IPS-20b (cell line): ENCODE results near the gene CASK.

ENCODE experiments used
- H3K27ac ChIP-seq: one replicate; pipeline ENCODE4 v1.5.1; 2013; ENCODE audit warnings: low read length
- H3K27me3 ChIP-seq: 2 replicates; pipeline ENCODE4 v1.6.1; 2013; ENCODE audit warnings: mild to moderate bottlenecking, low read length, inconsistent platforms; ENCODE audit not compliant: insufficient read depth
- H3K36me3 ChIP-seq: 2 replicates; pipeline ENCODE4 v1.6.1; 2013; ENCODE audit warnings: low read depth, mild to moderate bottlenecking, inconsistent platforms, low read length, moderate library complexity; ENCODE audit not compliant: insufficient read depth
- H3K4me1 ChIP-seq: 2 replicates; pipeline ENCODE4 v1.6.1; 2013; ENCODE audit warnings: mild to moderate bottlenecking, control low read depth, inconsistent platforms, low read length, moderate library complexity; ENCODE audit not compliant: insufficient read depth
- H3K4me3 ChIP-seq: 2 replicates; pipeline ENCODE4 v1.5.1; 2013; ENCODE audit warnings: mild to moderate bottlenecking, low read length, inconsistent platforms
- H3K9ac ChIP-seq: 2 replicates; pipeline ENCODE4 v1.6.1; 2013; ENCODE audit warnings: low read depth, mild to moderate bottlenecking, inconsistent platforms, low read length, moderate library complexity
- H3K9me3 ChIP-seq: 2 replicates; pipeline ENCODE4 v1.6.1; 2013; ENCODE audit warnings: mild to moderate bottlenecking, low read depth, low read length, inconsistent platforms; ENCODE audit not compliant: insufficient read depth

CASK gene

GRCh38 chrX:41761702-41762101 lies 161.7 kb downstream of the CASK start:
- no peak overlapping the region for H3K9ac ChIP-seq
- H3K27me3 ChIP-seq = no peaks in the 10 kb centered on the region
- no peaks in the 10 kb centered on the region for H3K4me1 ChIP-seq
- no peaks in the 10 kb centered on the region for H3K9me3 ChIP-seq
- H3K36me3 ChIP-seq = no peaks in the 10 kb centered on the region
- no peak overlapping the region for H3K4me3 ChIP-seq
- H3K27ac ChIP-seq = no peak overlapping the region

- no peaks in the 10 kb centered on the region for H3K36me3 ChIP-seq
- no peaks in the 10 kb centered on the region for H3K27me3 ChIP-seq
- no peak overlapping the region for H3K27ac ChIP-seq
- H3K4me3 ChIP-seq = no peak overlapping the region
- no peak overlapping the region for H3K9ac ChIP-seq
- no peaks in the 10 kb centered on the region for H3K9me3 ChIP-seq
- no peaks in the 10 kb centered on the region for H3K4me1 ChIP-seq
Observed at GRCh38 chrX:41761169-41761568, 162.2 kb downstream of the CASK start.

GRCh38 chrX:41759817-41760216 lies 163.5 kb downstream of the CASK start:
- Histone ChIP-seq H3K27ac (no peak overlapping the region), H3K36me3 (no peaks in the 10 kb centered on the region), H3K27me3 (no peaks in the 10 kb centered on the region), H3K4me3 (no peak overlapping the region), H3K9me3 (no peaks in the 10 kb centered on the region), H3K9ac (no peak overlapping the region), H3K4me1 (no peaks in the 10 kb centered on the region)

GRCh38 chrX:41758401-41758800 lies 165.0 kb downstream of the CASK start:
- H3K4me1 ChIP-seq = no peaks in the 10 kb centered on the region
- H3K36me3 ChIP-seq = no peaks in the 10 kb centered on the region
- no peaks in the 10 kb centered on the region for H3K9me3 ChIP-seq
- H3K9ac ChIP-seq = no peak overlapping the region
- H3K27me3 ChIP-seq = no peaks in the 10 kb centered on the region
- no peak overlapping the region for H3K27ac ChIP-seq
- H3K4me3 ChIP-seq = no peak overlapping the region

GRCh38 chrX:41750716-41751115 lies 172.6 kb downstream of the CASK start:
- no peak overlapping the region for H3K27ac ChIP-seq
- no peak overlapping the region for H3K9ac ChIP-seq
- H3K36me3 ChIP-seq = no peaks in the 10 kb centered on the region
- no peaks in the 10 kb centered on the region for H3K9me3 ChIP-seq
- no peak overlapping the region for H3K4me3 ChIP-seq
- no peaks in the 10 kb centered on the region for H3K27me3 ChIP-seq
- no peaks in the 10 kb centered on the region for H3K4me1 ChIP-seq

GRCh38 chrX:41739871-41740270 lies 183.5 kb downstream of the CASK start:
- H3K9me3 ChIP-seq = no peaks in the 10 kb centered on the region
- H3K9ac ChIP-seq = peak overlapping the region; percentile 59; the same call in 1 of the 2 replicates
- H3K27ac ChIP-seq = peak overlapping the region; percentile 70
- H3K4me3 ChIP-seq = peak overlapping the region; percentile 49
- H3K36me3 ChIP-seq = no peaks in the 10 kb centered on the region
- peaks cover 16% of the 10 kb centered on the region for H3K4me1 ChIP-seq
- H3K27me3 ChIP-seq = no peaks in the 10 kb centered on the region

- Histone ChIP-seq H3K27ac (no peak overlapping the region), H3K4me1 (peaks cover 16% of the 10 kb centered on the region), H3K27me3 (no peaks in the 10 kb centered on the region), H3K9ac (no peak overlapping the region), H3K4me3 (no peak overlapping the region), H3K9me3 (no peaks in the 10 kb centered on the region), H3K36me3 (no peaks in the 10 kb centered on the region)
Observed at GRCh38 chrX:41737065-41737464, 186.3 kb downstream of the CASK start.

GRCh38 chrX:41734530-41734929 lies 188.8 kb downstream of the CASK start:
- H3K4me1 ChIP-seq = peaks cover 4% of the 10 kb centered on the region; the same call in 1 of the 2 replicates
- no peaks in the 10 kb centered on the region for H3K36me3 ChIP-seq
- H3K9ac ChIP-seq = no peak overlapping the region
- H3K27ac ChIP-seq = no peak overlapping the region
- H3K4me3 ChIP-seq = no peak overlapping the region
- H3K9me3 ChIP-seq = no peaks in the 10 kb centered on the region
- no peaks in the 10 kb centered on the region for H3K27me3 ChIP-seq

- Histone ChIP-seq H3K27ac (no peak overlapping the region), H3K4me3 (no peak overlapping the region), H3K4me1 (no peaks in the 10 kb centered on the region), H3K9ac (no peak overlapping the region), H3K27me3 (no peaks in the 10 kb centered on the region), H3K9me3 (no peaks in the 10 kb centered on the region), H3K36me3 (no peaks in the 10 kb centered on the region)
Observed at GRCh38 chrX:41733939-41734338, 189.4 kb downstream of the CASK start.

GRCh38 chrX:41732260-41732659 lies 191.1 kb downstream of the CASK start:
- Histone ChIP-seq H3K4me3 (no peak overlapping the region), H3K27ac (no peak overlapping the region), H3K9ac (no peak overlapping the region), H3K4me1 (no peaks in the 10 kb centered on the region), H3K27me3 (no peaks in the 10 kb centered on the region), H3K9me3 (no peaks in the 10 kb centered on the region), H3K36me3 (no peaks in the 10 kb centered on the region)

- no peaks in the 10 kb centered on the region for H3K9me3 ChIP-seq
- H3K9ac ChIP-seq = no peak overlapping the region
- no peak overlapping the region for H3K4me3 ChIP-seq
- no peaks in the 10 kb centered on the region for H3K27me3 ChIP-seq
- no peaks in the 10 kb centered on the region for H3K4me1 ChIP-seq
- no peak overlapping the region for H3K27ac ChIP-seq
- H3K36me3 ChIP-seq = no peaks in the 10 kb centered on the region
Observed at GRCh38 chrX:41730081-41730480, 193.3 kb downstream of the CASK start.

- Histone ChIP-seq H3K4me1 (no peaks in the 10 kb centered on the region), H3K27me3 (no peaks in the 10 kb centered on the region), H3K36me3 (no peaks in the 10 kb centered on the region), H3K27ac (no peak overlapping the region), H3K4me3 (no peak overlapping the region), H3K9me3 (no peaks in the 10 kb centered on the region), H3K9ac (no peak overlapping the region)
Observed at GRCh38 chrX:41728125-41728524, 195.2 kb downstream of the CASK start.

GRCh38 chrX:41723826-41724225 lies 199.5 kb downstream of the CASK start, which contains the start of gene GPR82:
Gene GPR82, plus strand, starts transcription at chrX:41724181. Its CDS starts 2,846 bp downstream, at chrX:41727027.
- Histone ChIP-seq H3K36me3 (no peaks in the 10 kb centered on the region), H3K27ac (no peak within 1 kb of the TSS), H3K4me1 (no peaks in the 10 kb centered on the region), H3K4me3 (no peak within 1 kb of the TSS), H3K27me3 (no peaks in the 10 kb centered on the region), H3K9me3 (peaks cover 6% of the 10 kb centered on the region; the same call in 1 of the 2 replicates), H3K9ac (no peak within 1 kb of the TSS)
